GM12878 (cell line): ENCODE measurements around the gene GBGT1. TPM values are rescaled to one million over a fixed set of nuclear protein-coding genes. Genes with fewer than 3 reads are reported as not detected.

Experiments used
- ATAC-seq: fragments of 200-7000 bp; cut with Tn5 transposase; 3 replicates; pipeline ENCODE4 v1.9.1; 2020; ENCODE audit warnings: mild to moderate bottlenecking, moderate library complexity
- BruUV-seq: library from RNA; stranded (reverse); fragments of 400-500 nt; replicated peaks from 2 replicates; lab custom pipeline; 2021; lab: Mats Ljungman, UMichigan
- CTCF ChIA-PET: fragments of 300-600 bp; sonication (Branson Sonifier 250); formaldehyde crosslinking; extraction: SDS; loops from one replicate; lab custom pipeline; 2021; ENCODE audit warnings: inconsistent platforms; lab: Yijun Ruan, JAX
- POLR2A ChIA-PET: fragments of 350-600 bp; formaldehyde crosslinking; extraction: SDS; loops from one replicate; lab custom pipeline; 2021; ENCODE audit warnings: inconsistent platforms; lab: Charles Lee
- RAD21 ChIA-PET: fragments of 300-600 bp; sonication (Branson Sonifier 250); formaldehyde crosslinking; loops from one replicate; lab custom pipeline; 2023; ENCODE audit warnings: antibody characterized with exemption; ENCODE audit not compliant: unreplicated experiment; lab: Charles Lee
- SMC1A ChIA-PET: fragments of 300-600 bp; sonication (Branson Sonifier 250); formaldehyde crosslinking; loops from one replicate; lab custom pipeline; 2023; ENCODE audit not compliant: unreplicated experiment, uncharacterized antibody; lab: Charles Lee
- DNase-seq: peaks from one replicate; pipeline ENCODE4 v3.0.0-alpha.2; 2011; ENCODE audit warnings: low read depth, low spot score
- FAIRE-seq: peaks from 3 replicates; lab custom pipeline; 2011; peaks lifted over from hg19 to GRCh38; lab: Jason Lieb, UNC
- H2AFZ ChIP-seq: 2 replicates; pipeline ENCODE4 v1.6.0; 2011; ENCODE audit warnings: low read depth, low read length, control low read depth; ENCODE audit not compliant: control insufficient read depth
- H3K27ac ChIP-seq: 2 replicates; pipeline ENCODE4 v1.5.1; 2011; ENCODE audit warnings: control low read depth; ENCODE audit not compliant: control insufficient read depth, insufficient read depth
- H3K27me3 ChIP-seq, 2 experiments: replicated peaks in 1 of 2; 2 replicates each; pipeline versions ENCODE4 v1.6.0 to v1.6.1; 2011; ENCODE audit warnings: low read length in 1 of 2; ENCODE audit not compliant: control insufficient read depth in 2 of 2, insufficient read depth in 2 of 2
- H3K36me3 ChIP-seq, 2 experiments: 2 replicates each; pipeline ENCODE4 v1.5.1; 2011; ENCODE audit warnings: low read length in 1 of 2; ENCODE audit not compliant: control insufficient read depth in 2 of 2, insufficient read depth in 2 of 2
- H3K4me1 ChIP-seq: 2 replicates; pipeline ENCODE4 v1.6.1; 2011; ENCODE audit warnings: mild to moderate bottlenecking, low read length, moderate library complexity, mixed read lengths; ENCODE audit not compliant: control insufficient read depth, insufficient read depth
- H3K4me2 ChIP-seq: 2 replicates; pipeline ENCODE4 v1.6.0; 2011; ENCODE audit warnings: control low read depth; ENCODE audit not compliant: control insufficient read depth, insufficient read depth
- H3K4me3 ChIP-seq: fragments of 200-600 bp; sonication (generic); 2 replicates; pipeline ENCODE4 v1.5.1; 2016
- H3K79me2 ChIP-seq: 2 replicates; pipeline ENCODE4 v1.6.0; 2011; ENCODE audit warnings: low read length; ENCODE audit not compliant: control insufficient read depth, insufficient read depth
- H3K9ac ChIP-seq: 2 replicates; pipeline ENCODE4 v1.8.0; 2011; ENCODE audit warnings: low read length, control low read depth, mixed read lengths; ENCODE audit not compliant: control insufficient read depth, insufficient read depth
- H3K9me3 ChIP-seq: replicated peaks from 3 replicates; pipeline ENCODE4 v1.5.1; 2011; ENCODE audit warnings: mild to moderate bottlenecking, low read length; ENCODE audit not compliant: control insufficient read depth, insufficient read depth
- H4K20me1 ChIP-seq: 2 replicates; pipeline ENCODE4 v1.6.0; 2011; ENCODE audit not compliant: control insufficient read depth, insufficient read depth
- BCLAF1 ChIP-seq: fragments of 450-650 bp; IDR thresholded peaks from 2 replicates; pipeline ENCODE4 v1.6.1; 2017; ENCODE audit warnings: antibody characterized with exemption, mild to moderate bottlenecking, moderate library complexity
- CEBPZ ChIP-seq: fragments of 150-350 bp; IDR thresholded peaks from 2 replicates; pipeline ENCODE4 v1.6.1; 2016; ENCODE audit warnings: low read depth, low read length
- JUND ChIP-seq: IDR thresholded peaks from 2 replicates; pipeline ENCODE4 v1.6.1; 2012; ENCODE audit warnings: low read depth, mild to moderate bottlenecking, low read length, improper control_type of control experiment, moderate library complexity
- MYB ChIP-seq: fragments of 150-350 bp; IDR thresholded peaks from 2 replicates; pipeline ENCODE4 v1.6.1; 2014; ENCODE audit warnings: mild to moderate bottlenecking, low read depth, low read length, borderline replicate concordance
- STAT3 ChIP-seq: IDR thresholded peaks from 2 replicates; pipeline ENCODE4 v1.6.1; 2011; ENCODE audit warnings: low read depth, low read length, improper control_type of control experiment
- TCF3 ChIP-seq: IDR thresholded peaks from 2 replicates; pipeline ENCODE4 v1.6.1; 2012; ENCODE audit warnings: low read depth, mild to moderate bottlenecking, low read length, borderline replicate concordance; ENCODE audit not compliant: insufficient read depth
- ZNF687 ChIP-seq: fragments of 450-650 bp; IDR thresholded peaks from 2 replicates; pipeline ENCODE4 v1.6.1; 2017; ENCODE audit warnings: mild to moderate bottlenecking, moderate library complexity
- WGBS: methylation state at CpG from one replicate; pipeline ENCODE4 v1.1.6; 2016; ENCODE audit warnings: low lambda C conversion rate; ENCODE audit not compliant: insufficient replicate concordance, insufficient coverage; ENCODE audit errors: missing lambda C conversion rate; 5-methylcytosine and 5-hydroxymethylcytosine counted together
- in situ Hi-C: fragments of 300-500 bp; cut with MboI; formaldehyde crosslinking; loops from 9 replicates; pipeline ENCODE4 v1.14.3; 2018; ENCODE audit warnings: mixed read lengths
- intact Hi-C: fragments of 100-400 bp; cut with micrococcal nuclease; formaldehyde crosslinking; loops from one replicate; pipeline ENCODE4 v1.14.2; 2022; ENCODE audit not compliant: unreplicated experiment
- polyA plus RNA-seq, 11 experiments: library from polyadenylated mRNA; depleted of rRNA in 4 of 11; unstranded in 6 of 11; stranded (reverse) in 5 of 11; fragments of >200 nt; fragmentation: Nextera tagmentation in 4 of 11; fragmentation: Illumina TruSeq in 1 of 11; extraction: Ambion mirVana in 4 of 11; extraction: Trizol in 1 of 11; gene quantifications; 1 replicate in 1 of 11; 2 replicates in 10 of 11; pipeline versions ENCODE4 v1.2.1 to v1.2.3, GENCODE V29; 2011 to 2016; ENCODE audit warnings: inconsistent platforms in 2 of 11, missing spikeins in 2 of 11, low read depth in 1 of 11
- total RNA-seq, 4 experiments: library from RNA; depleted of rRNA in 3 of 4; stranded (reverse); fragments of >200 nt in 3 of 4; fragmentation: Illumina TruSeq in 1 of 4; extraction: Trizol in 1 of 4; gene quantifications; 2 replicates each; pipeline versions ENCODE4 v1.2.1 to v1.2.3, GENCODE V29; 2013 to 2021
- TF ChIP-seq, protein P1 (sequence below), 3 experiments: IDR thresholded peaks in 2 of 3; conservative IDR thresholded peaks in 1 of 3; 2 replicates each; pipeline ENCODE4 v1.5.1; 2011; ENCODE audit warnings: low read depth in 3 of 3, low read length in 3 of 3, mild to moderate bottlenecking in 3 of 3, control low read depth in 2 of 3, moderate library complexity in 2 of 3, inconsistent platforms in 1 of 3, mixed read lengths in 1 of 3; ENCODE audit not compliant: control insufficient read depth in 2 of 3, insufficient read depth in 1 of 3; ENCODE audit errors: extremely low read depth in 1 of 3

GBGT1 gene
- total and polyA plus RNA-seq, 10 of the 15 experiments (the other 5 are each of a cell fraction or from before 2014, with no cell fraction given) = 0.08 to 1.9 (median 0.49) TPM

GRCh38 chr9:133127340-133127981, 36.3 kb downstream of the GBGT1 start:
- SMC1A ChIA-PET = interaction anchor here (1.9 to 2.5 kb wide), 2 partner anchors 8 to 17 kb away, joined by 6 to 12 read pairs; no protein-coding TSS in a partner anchor
- no peak for DNase-seq
- peak; percentile 9 for ATAC-seq
- TF ChIP-seq BCLAF1 (no peak), JUND (no peak), MYB (no peak), STAT3 (no peak), ZNF687 (no peak), TCF3 (no peak), CEBPZ (no peak)
- TF ChIP-seq, protein P1, sequence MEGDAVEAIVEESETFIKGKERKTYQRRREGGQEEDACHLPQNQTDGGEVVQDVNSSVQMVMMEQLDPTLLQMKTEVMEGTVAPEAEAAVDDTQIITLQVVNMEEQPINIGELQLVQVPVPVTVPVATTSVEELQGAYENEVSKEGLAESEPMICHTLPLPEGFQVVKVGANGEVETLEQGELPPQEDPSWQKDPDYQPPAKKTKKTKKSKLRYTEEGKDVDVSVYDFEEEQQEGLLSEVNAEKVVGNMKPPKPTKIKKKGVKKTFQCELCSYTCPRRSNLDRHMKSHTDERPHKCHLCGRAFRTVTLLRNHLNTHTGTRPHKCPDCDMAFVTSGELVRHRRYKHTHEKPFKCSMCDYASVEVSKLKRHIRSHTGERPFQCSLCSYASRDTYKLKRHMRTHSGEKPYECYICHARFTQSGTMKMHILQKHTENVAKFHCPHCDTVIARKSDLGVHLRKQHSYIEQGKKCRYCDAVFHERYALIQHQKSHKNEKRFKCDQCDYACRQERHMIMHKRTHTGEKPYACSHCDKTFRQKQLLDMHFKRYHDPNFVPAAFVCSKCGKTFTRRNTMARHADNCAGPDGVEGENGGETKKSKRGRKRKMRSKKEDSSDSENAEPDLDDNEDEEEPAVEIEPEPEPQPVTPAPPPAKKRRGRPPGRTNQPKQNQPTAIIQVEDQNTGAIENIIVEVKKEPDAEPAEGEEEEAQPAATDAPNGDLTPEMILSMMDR (IDR thresholded peaks at IDR 0.05 in 2 of 3, conservative IDR thresholded peaks at IDR 0.05 in 1 of 3; ENCODE audit: control insufficient read depth in 2 of 3, extremely low read depth in 1 of 3, insufficient read depth in 1 of 3, low read depth in 3 of 3, low read length in 3 of 3) = no peak

More at GRCh38 chr9:133127340-133127981, 36.3 kb downstream of the GBGT1 start:
- intact Hi-C loops = loop anchor here (2.0 kb wide), 1 partner anchor 15 kb away; no protein-coding TSS in a partner anchor
- Histone ChIP-seq H3K27ac (no peak overlapping the region; the same call in 1 of the 2 replicates), H3K4me1 (peaks cover 41% of the 10 kb centered on the region), H3K4me3 (no peak overlapping the region), H3K79me2 (peaks cover 49% of the 10 kb centered on the region), H3K36me3 (no peaks in the 10 kb centered on the region; a peak in 3 of 4 replicates), H3K9me3 (no peaks in the 10 kb centered on the region), H3K27me3 (no peaks in the 10 kb centered on the region), H3K9ac (no peak overlapping the region), H4K20me1 (no peaks in the 10 kb centered on the region; the same call in 1 of the 2 replicates), H2AFZ (no peak overlapping the region), H3K4me2 (peak overlapping the region; percentile 98; the same call in 1 of the 2 replicates)
- RAD21 ChIA-PET = no interaction called here
- POLR2A ChIA-PET = interaction anchor here (0.8 to 2.0 kb wide), 3 partner anchors 11 to 18 kb away, joined by 3 to 7 read pairs (median 3); no protein-coding TSS in a partner anchor
- 56% methylated on average over 23 of the region's 23 CpGs for WGBS
- in situ Hi-C loops = loop anchor here (25.0 kb wide), 1 partner anchor 1865 kb away; no protein-coding TSS in a partner anchor
- BruUV-seq = no TSS peak
- CTCF ChIA-PET = interaction anchor here (1.7 to 2.1 kb wide), 2 partner anchors 9 to 20 kb away, joined by 4 to 5 read pairs; no protein-coding TSS in a partner anchor
- no peak for FAIRE-seq
